HG03196 (cell line): Measurements from ENCODE around the gene TRAM2.

Experiments
- ATAC-seq: cut with Tn5 transposase; IDR thresholded peaks from one replicate; pipeline ENCODE4 v1.9.1; 2021; ENCODE audit not compliant: unreplicated experiment

Gene TRAM2

GRCh38 chr6:52595000-52595795 is 18.3 kb upstream of the TRAM2 start:
- ATAC-seq: peak; percentile 76

- ATAC-seq: no peak
Measured at GRCh38 chr6:52594221-52594620, 17.4 kb upstream of the TRAM2 start.

- no peak for ATAC-seq
Measured at GRCh38 chr6:52591832-52592231, 15.0 kb upstream of the TRAM2 start.

- no peak for ATAC-seq
Measured at GRCh38 chr6:52590152-52590891, 13.5 kb upstream of the TRAM2 start.

GRCh38 chr6:52588710-52589091 is 11.8 kb upstream of the TRAM2 start:
- no peak for ATAC-seq

GRCh38 chr6:52588087-52588709 is 11.3 kb upstream of the TRAM2 start:
- no peak for ATAC-seq

- ATAC-seq: no peak
Measured at GRCh38 chr6:52587001-52587400, 10.1 kb upstream of the TRAM2 start.

GRCh38 chr6:52584203-52584602 is 7.3 kb upstream of the TRAM2 start:
- ATAC-seq: no peak

GRCh38 chr6:52582996-52583395 is 6.1 kb upstream of the TRAM2 start:
- ATAC-seq: no peak

GRCh38 chr6:52582446-52582845 is 5.6 kb upstream of the TRAM2 start:
- no peak for ATAC-seq

- no peak for ATAC-seq
Measured at GRCh38 chr6:52580905-52581304, 4.0 kb upstream of the TRAM2 start.

- ATAC-seq: no peak
Measured at GRCh38 chr6:52579006-52579660, 2.3 kb upstream of the TRAM2 start.

- no peak for ATAC-seq
Measured at GRCh38 chr6:52577778-52578463, 1.1 kb upstream of the TRAM2 start.

- ATAC-seq: peak; percentile 50
Measured at GRCh38 chr6:52576392-52577021, 353 bp downstream of the TRAM2 start.

- no peak for ATAC-seq
Measured at GRCh38 chr6:52576054-52576391, 837 bp downstream of the TRAM2 start.

- no peak for ATAC-seq
Measured at GRCh38 chr6:52575502-52575892, 1.4 kb downstream of the TRAM2 start.

- peak; percentile 36 for ATAC-seq
Measured at GRCh38 chr6:52574709-52575501, 2.0 kb downstream of the TRAM2 start.

GRCh38 chr6:52573295-52573694 is 3.6 kb downstream of the TRAM2 start:
- no peak for ATAC-seq

- ATAC-seq: no peak
Measured at GRCh38 chr6:52572536-52572935, 4.3 kb downstream of the TRAM2 start.
